ENCODE results near the gene P4HB. TPM values are rescaled to one million over a fixed set of nuclear protein-coding genes. Genes with fewer than 3 reads are reported as not detected.

The P4HB gene
- total and polyA plus RNA-seq, 2 experiments from 2014 or later, result 206 to 620 TPM

DNA sequence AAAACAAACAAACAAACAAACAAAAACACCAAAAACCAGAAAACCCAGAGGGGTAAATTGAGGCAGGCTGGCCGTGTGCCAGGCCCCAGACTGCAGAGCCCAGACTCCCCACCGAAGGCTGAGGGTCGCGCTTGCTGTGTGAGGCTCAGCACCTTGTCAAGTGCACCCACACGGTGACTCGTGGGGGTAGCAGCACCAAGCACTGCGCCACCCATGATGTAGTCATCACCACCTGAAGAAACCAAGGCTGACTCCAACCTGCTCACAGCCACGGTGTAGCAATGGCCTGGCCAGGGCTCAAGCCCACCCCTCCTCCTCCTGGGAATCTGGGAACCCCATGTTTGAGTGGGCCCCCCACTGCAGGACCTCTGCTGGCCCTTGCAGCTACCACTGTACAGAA is 39.2 kb downstream of the P4HB start:
- H3K4me2 ChIP-seq, result no peak overlapping the region

More for the DNA sequence above, 39.2 kb downstream of the P4HB start:
- no peaks in the 10 kb centered on the region for H3K36me3 ChIP-seq (ENCODE audit: insufficient read depth)
- no peaks in the 10 kb centered on the region for H4K20me1 ChIP-seq (replicated peaks; ENCODE audit: insufficient read depth)
- H3K79me2 ChIP-seq (replicated peaks; ENCODE audit: insufficient read depth), result no peaks in the 10 kb centered on the region
- Mint-ChIP-seq H3K9me3 (no peaks in the 10 kb centered on the region), H3K27ac (no peak overlapping the region), H3K4me3 (no peak overlapping the region), H3K27me3 (ENCODE audit: insufficient read depth, low read depth, poor library complexity) (peaks cover 5% of the 10 kb centered on the region), H3K4me1 (peaks cover 7% of the 10 kb centered on the region), H3K36me3 (ENCODE audit: low read depth) (no peaks in the 10 kb centered on the region)
- peaks cover 5% of the 10 kb centered on the region for H3K4me1 ChIP-seq (ENCODE audit: insufficient read depth)
- no peaks in the 10 kb centered on the region for H3K27me3 ChIP-seq (ENCODE audit: insufficient read depth)
- no peak overlapping the region for H2AFZ ChIP-seq
- H3F3A ChIP-seq (replicated peaks; ENCODE audit: low read depth), result peaks cover 6% of the 10 kb centered on the region; the same call in 1 of the 2 replicates
- no peak overlapping the region for H3K27ac ChIP-seq (ENCODE audit: low read depth)
- no peak for TF ChIP-seq ZNF462 (CRISPR knock-in tag; IDR thresholded peaks at IDR 0.05)
- no peak for TF ChIP-seq EZH2 (IDR thresholded peaks at IDR 0.05; ENCODE audit: low read depth, unreplicated experiment)
- TF ChIP-seq, protein P1, sequence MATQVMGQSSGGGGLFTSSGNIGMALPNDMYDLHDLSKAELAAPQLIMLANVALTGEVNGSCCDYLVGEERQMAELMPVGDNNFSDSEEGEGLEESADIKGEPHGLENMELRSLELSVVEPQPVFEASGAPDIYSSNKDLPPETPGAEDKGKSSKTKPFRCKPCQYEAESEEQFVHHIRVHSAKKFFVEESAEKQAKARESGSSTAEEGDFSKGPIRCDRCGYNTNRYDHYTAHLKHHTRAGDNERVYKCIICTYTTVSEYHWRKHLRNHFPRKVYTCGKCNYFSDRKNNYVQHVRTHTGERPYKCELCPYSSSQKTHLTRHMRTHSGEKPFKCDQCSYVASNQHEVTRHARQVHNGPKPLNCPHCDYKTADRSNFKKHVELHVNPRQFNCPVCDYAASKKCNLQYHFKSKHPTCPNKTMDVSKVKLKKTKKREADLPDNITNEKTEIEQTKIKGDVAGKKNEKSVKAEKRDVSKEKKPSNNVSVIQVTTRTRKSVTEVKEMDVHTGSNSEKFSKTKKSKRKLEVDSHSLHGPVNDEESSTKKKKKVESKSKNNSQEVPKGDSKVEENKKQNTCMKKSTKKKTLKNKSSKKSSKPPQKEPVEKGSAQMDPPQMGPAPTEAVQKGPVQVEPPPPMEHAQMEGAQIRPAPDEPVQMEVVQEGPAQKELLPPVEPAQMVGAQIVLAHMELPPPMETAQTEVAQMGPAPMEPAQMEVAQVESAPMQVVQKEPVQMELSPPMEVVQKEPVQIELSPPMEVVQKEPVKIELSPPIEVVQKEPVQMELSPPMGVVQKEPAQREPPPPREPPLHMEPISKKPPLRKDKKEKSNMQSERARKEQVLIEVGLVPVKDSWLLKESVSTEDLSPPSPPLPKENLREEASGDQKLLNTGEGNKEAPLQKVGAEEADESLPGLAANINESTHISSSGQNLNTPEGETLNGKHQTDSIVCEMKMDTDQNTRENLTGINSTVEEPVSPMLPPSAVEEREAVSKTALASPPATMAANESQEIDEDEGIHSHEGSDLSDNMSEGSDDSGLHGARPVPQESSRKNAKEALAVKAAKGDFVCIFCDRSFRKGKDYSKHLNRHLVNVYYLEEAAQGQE (IDR thresholded peaks at IDR 0.05; ENCODE audit: unreplicated experiment), result no peak
- no peak for TF ChIP-seq ETS1 (IDR thresholded peaks at IDR 0.05)
- TF ChIP-seq JUNB (IDR thresholded peaks at IDR 0.05; ENCODE audit: unreplicated experiment), result no peak
- no peak for TF ChIP-seq NANOG (IDR thresholded peaks at IDR 0.05; ENCODE audit: borderline replicate concordance)
- no peak for ATAC-seq
- no peak for DNase-seq (ENCODE audit: low spot score)
- no peak overlapping the region for H3K4me3 ChIP-seq
- no peaks in the 10 kb centered on the region for H3K9me2 ChIP-seq (ENCODE audit: insufficient read depth)

All from GM23338 (cell line).